ENCODE results near the gene PIM3.

DNA sequence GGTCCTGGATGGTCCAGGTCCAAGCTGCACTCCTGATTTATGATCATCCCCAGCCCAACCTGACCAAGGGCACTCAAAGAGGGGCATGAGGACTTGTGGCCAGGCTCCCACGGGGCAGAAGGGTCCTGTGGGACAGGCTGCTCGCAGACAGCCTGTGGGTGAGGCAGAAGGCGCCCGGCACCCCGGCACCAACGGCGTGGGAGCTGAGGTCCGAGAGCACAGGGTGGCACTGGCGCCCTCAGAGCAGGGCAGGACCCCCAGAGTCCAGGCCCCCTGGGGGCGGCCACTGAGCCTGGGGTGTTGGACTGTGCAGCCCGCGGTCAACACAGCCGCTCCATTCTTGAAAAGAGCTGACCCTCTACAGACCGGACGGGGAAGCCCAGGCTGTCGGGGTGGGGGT, 48.7 kb downstream of the PIM3 start:
- TF ChIP-seq CTCF (IDR thresholded peaks at IDR 0.05) (no peak), REST (IDR thresholded peaks at IDR 0.05; ENCODE audit: insufficient read depth in 1 of 2, low read depth in 2 of 2, low read length in 1 of 2) (no peak)
